ENCODE measurements around the gene TFEB. TPM values are rescaled to one million over a fixed set of nuclear protein-coding genes. Genes with fewer than 3 reads are reported as not detected.
A peak's percentile ranks its signal among the peaks of the same experiment; 100 is the strongest.

The TFEB gene
- total RNA-seq, 1 donor from 2014 or later = 0.13 TPM

DNA sequence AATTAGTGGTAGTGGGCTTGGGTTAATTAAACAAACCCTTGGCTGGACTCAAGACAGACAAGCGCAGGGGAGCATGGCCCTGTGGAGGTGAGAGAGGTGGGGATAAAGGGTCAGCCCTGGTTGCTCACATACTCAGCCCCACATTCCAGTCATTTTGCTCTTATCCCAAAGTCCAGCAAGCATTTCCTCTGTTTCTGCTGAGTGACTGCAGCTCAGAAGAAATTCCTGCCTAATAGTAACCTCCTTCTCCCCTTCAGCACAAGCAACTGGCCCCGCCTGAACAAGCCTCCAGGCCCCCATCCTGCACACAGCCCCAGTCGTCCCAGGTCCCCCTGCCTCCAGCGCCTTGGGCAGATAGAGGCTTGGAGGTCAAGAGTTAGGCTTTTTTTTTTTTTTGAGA lies 3.6 kb upstream of the TFEB start:
- Mint-ChIP-seq H3K9me3 (no peaks in the 10 kb centered on the region), H3K4me1 (peaks cover 15% of the 10 kb centered on the region), H3K27me3 (ENCODE audit: insufficient read depth, low read depth) (peaks cover 4% of the 10 kb centered on the region), H3K4me3 (no peak overlapping the region), H3K36me3 (no peaks in the 10 kb centered on the region), H3K27ac (no peak overlapping the region)
- Histone ChIP-seq H3F3A (ENCODE audit: low read depth) (peaks cover 20% of the 10 kb centered on the region), H3K4me3 (no peak overlapping the region), H3K79me2 (ENCODE audit: low read depth) (no peaks in the 10 kb centered on the region), H3K36me3 (no peaks in the 10 kb centered on the region), H3K4me2 (no peak overlapping the region), H3K9ac (no peak overlapping the region), H2AFZ (replicated peaks) (no peak overlapping the region), H3K27me3 (peaks cover 13% of the 10 kb centered on the region), H3K4me1 (peaks cover 13% of the 10 kb centered on the region), H3K9me3 (ENCODE audit: low read depth) (no peaks in the 10 kb centered on the region), H3K27ac (no peak overlapping the region), H4K20me1 (ENCODE audit: low read depth) (no peaks in the 10 kb centered on the region)
- DNase-seq (ENCODE audit: low spot score) = no peak
- no peak for TF ChIP-seq EZH2phosphoT487 (IDR thresholded peaks at IDR 0.05)
- no peak for TF ChIP-seq CTCF (IDR thresholded peaks at IDR 0.05)
- no peak for TF ChIP-seq EZH2 (IDR thresholded peaks at IDR 0.05)

DNA sequence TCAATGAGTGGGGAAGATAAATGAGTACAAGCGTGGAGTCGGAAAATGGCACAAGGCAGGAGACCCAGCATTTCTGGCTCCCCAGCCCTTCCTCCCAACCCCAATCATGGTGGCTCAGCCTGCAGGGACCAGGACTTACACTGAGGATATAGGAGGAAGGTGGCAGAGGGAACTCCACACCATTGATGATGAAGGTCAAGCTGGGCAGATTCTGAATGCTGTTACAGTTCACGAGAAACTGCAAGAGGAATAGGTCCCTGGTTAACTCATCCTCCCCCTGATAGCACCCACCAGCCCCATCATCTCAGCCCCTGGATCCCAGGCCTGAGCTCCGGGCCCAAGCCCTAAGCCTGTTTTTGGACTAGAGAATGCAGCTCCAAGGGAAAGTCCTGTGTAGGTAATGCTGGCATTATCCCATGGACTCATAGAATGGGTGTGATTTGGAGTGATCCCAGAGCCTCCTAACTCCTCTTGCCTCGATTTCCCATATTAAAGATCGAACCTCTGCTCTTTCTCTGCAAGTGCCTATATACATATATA lies 2.3 kb upstream of the TFEB start:
- Mint-ChIP-seq H3K4me1 (peaks cover 23% of the 10 kb centered on the region), H3K27ac (no peak overlapping the region), H3K4me3 (no peak overlapping the region), H3K36me3 (no peaks in the 10 kb centered on the region), H3K27me3 (ENCODE audit: insufficient read depth, low read depth) (peaks cover 8% of the 10 kb centered on the region), H3K9me3 (no peaks in the 10 kb centered on the region)
- no peak overlapping the region for H3K4me3 ChIP-seq
- H3K4me2 ChIP-seq = no peak overlapping the region
- no peak overlapping the region for H3K27ac ChIP-seq
- H3K79me2 ChIP-seq (ENCODE audit: low read depth) = no peaks in the 10 kb centered on the region
- DNase-seq (ENCODE audit: low spot score) = no peak
- no peaks in the 10 kb centered on the region for H3K36me3 ChIP-seq
- peaks cover 27% of the 10 kb centered on the region for H3K27me3 ChIP-seq
- H3K9ac ChIP-seq = no peak overlapping the region
- peaks cover 6% of the 10 kb centered on the region for H4K20me1 ChIP-seq (ENCODE audit: low read depth)
- no peak overlapping the region for H2AFZ ChIP-seq (replicated peaks)
- H3K9me3 ChIP-seq (ENCODE audit: low read depth) = no peaks in the 10 kb centered on the region
- H3F3A ChIP-seq (ENCODE audit: low read depth) = peaks cover 34% of the 10 kb centered on the region
- no peak for TF ChIP-seq CTCF (IDR thresholded peaks at IDR 0.05)
- no peak for TF ChIP-seq EZH2phosphoT487 (IDR thresholded peaks at IDR 0.05)
- TF ChIP-seq EZH2 (IDR thresholded peaks at IDR 0.05) = no peak
- H3K4me1 ChIP-seq = peaks cover 27% of the 10 kb centered on the region

- no peaks in the 10 kb centered on the region for H3K36me3 ChIP-seq
- Mint-ChIP-seq H3K9me3 (no peaks in the 10 kb centered on the region), H3K4me1 (peaks cover 26% of the 10 kb centered on the region), H3K27ac (no peak overlapping the region), H3K36me3 (no peaks in the 10 kb centered on the region), H3K27me3 (ENCODE audit: insufficient read depth, low read depth) (peaks cover 12% of the 10 kb centered on the region), H3K4me3 (peak overlapping the region; percentile 85)
- no peak overlapping the region for H3K4me3 ChIP-seq
- H3K9me3 ChIP-seq (ENCODE audit: low read depth) = no peaks in the 10 kb centered on the region
- TF ChIP-seq EZH2phosphoT487 (IDR thresholded peaks at IDR 0.05) = no peak
- TF ChIP-seq CTCF (IDR thresholded peaks at IDR 0.05) = no peak
- TF ChIP-seq EZH2 (IDR thresholded peaks at IDR 0.05) = no peak
- no peak overlapping the region for H2AFZ ChIP-seq (replicated peaks)
- H3K9ac ChIP-seq = no peak overlapping the region
- no peak overlapping the region for H3K27ac ChIP-seq
- H3K27me3 ChIP-seq = peaks cover 34% of the 10 kb centered on the region
- peaks cover 29% of the 10 kb centered on the region for H3K4me1 ChIP-seq
- H3K79me2 ChIP-seq (ENCODE audit: low read depth) = no peaks in the 10 kb centered on the region
- H4K20me1 ChIP-seq (ENCODE audit: low read depth) = peaks cover 6% of the 10 kb centered on the region
- peaks cover 41% of the 10 kb centered on the region for H3F3A ChIP-seq (ENCODE audit: low read depth)
- DNase-seq (ENCODE audit: low spot score) = no peak
- no peak overlapping the region for H3K4me2 ChIP-seq
Measured at GRCh38 chr6:41736800-41737555, 1.6 kb upstream of the TFEB start.
